Right lobe of liver (tissue), 4 donors: ENCODE measurements around the gene AFDN.

ENCODE experiments used
- POLR2A ChIP-seq: fragments of 450-650 bp; IDR thresholded peaks from one replicate; pipeline ENCODE4 v1.6.1; 2017; ENCODE audit warnings: antibody characterized with exemption, mild to moderate bottlenecking
- TF ChIP-seq, protein P1 (sequence below), 4 donors: fragments of 200-600 bp in 3 of 4; fragments of 450-650 bp in 1 of 4; IDR thresholded peaks; one replicate each; pipeline versions ENCODE4 v1.5.1 to v1.8.0; 2016 to 2022; ENCODE audit warnings: antibody characterized with exemption in 4 of 4, mild to moderate bottlenecking in 2 of 4
- donor health status: DM: no; HTN: no; CAD: no.
- donor health status: DM: no; HTN: no; CAD: no.
- donor health status: DM: no; HTN: yes; CAD: no.

GRCh38 chr6:168016176-168016620 is 189.5 kb downstream of the AFDN start:
- TF ChIP-seq, protein P1, sequence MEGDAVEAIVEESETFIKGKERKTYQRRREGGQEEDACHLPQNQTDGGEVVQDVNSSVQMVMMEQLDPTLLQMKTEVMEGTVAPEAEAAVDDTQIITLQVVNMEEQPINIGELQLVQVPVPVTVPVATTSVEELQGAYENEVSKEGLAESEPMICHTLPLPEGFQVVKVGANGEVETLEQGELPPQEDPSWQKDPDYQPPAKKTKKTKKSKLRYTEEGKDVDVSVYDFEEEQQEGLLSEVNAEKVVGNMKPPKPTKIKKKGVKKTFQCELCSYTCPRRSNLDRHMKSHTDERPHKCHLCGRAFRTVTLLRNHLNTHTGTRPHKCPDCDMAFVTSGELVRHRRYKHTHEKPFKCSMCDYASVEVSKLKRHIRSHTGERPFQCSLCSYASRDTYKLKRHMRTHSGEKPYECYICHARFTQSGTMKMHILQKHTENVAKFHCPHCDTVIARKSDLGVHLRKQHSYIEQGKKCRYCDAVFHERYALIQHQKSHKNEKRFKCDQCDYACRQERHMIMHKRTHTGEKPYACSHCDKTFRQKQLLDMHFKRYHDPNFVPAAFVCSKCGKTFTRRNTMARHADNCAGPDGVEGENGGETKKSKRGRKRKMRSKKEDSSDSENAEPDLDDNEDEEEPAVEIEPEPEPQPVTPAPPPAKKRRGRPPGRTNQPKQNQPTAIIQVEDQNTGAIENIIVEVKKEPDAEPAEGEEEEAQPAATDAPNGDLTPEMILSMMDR (IDR thresholded peaks at IDR 0.05) = no peak
- TF ChIP-seq POLR2A = no peak
